Skin of body (tissue), 2 donors: ENCODE data around the gene PDCD5. TPM values are rescaled to one million over a fixed set of nuclear protein-coding genes. Genes with fewer than 3 reads are reported as not detected.
A peak's percentile ranks its signal among the peaks of the same experiment; 100 is the strongest.
"Not testable (repeated sequence)": the region's sequence is repeated elsewhere in the genome, so short reads cannot be mapped to it uniquely, and the experiment has no call there.

Source experiments
- DNase-seq: peaks from one replicate; lab custom pipeline; 2025; lab: John Stamatoyannopoulos, UW
- total RNA-seq: library from RNA; depleted of rRNA; stranded (reverse); fragments of >200 nt; gene quantifications from one replicate; pipeline ENCODE4 v1.2.3, GENCODE V29; 2014

Gene PDCD5
- total RNA-seq, 1 donor from 2014 or later, result 38.7 TPM

DNA sequence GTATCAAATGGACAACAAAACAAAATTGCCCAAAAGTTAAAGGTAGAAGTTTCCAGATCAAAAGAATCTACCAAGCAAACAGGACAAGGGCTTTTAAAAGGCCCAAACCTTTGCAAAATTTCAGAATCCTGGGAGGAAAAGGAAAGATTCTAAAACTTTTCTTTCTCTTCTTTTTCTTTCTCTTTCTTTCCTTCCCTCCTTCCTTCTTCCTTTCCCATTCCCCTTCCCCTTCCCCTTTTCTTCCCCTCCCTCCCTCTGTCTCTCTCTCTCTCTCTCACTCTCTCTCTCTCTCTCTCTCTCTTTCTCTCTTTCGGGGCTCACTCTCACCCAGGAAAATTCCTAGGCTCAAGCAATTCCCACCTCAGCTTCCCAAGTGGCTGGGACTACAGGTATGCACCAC, 4.2 kb upstream of the PDCD5 start:
- no peak for DNase-seq

DNA sequence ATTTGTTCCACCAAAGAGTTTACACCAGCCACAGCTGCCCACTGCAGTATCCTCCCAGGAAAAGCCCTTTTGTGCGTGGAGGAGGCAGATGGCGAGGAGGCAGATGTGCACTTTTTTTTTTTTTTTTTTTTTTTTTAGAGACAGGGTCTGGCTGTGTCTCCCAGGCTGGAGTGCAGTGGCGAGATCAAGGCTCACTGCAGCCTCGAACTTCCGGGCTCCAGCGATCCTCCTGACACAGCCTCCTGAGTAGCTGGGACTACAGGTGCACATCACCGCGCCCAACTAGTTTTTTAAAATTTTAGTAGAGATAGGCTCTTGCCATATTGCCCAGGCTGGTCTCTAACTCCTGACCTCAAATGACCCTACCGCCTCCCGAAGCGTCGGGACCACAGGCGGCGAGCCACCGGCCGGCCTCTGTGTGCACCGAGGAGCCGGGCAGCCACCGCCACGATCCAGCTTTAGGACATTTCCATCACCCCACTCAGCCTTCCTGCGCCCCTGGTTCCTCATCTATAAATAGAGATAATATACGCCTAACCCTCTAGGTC, 563 bp upstream of the PDCD5 start:
- DNase-seq, result no peak

DNA sequence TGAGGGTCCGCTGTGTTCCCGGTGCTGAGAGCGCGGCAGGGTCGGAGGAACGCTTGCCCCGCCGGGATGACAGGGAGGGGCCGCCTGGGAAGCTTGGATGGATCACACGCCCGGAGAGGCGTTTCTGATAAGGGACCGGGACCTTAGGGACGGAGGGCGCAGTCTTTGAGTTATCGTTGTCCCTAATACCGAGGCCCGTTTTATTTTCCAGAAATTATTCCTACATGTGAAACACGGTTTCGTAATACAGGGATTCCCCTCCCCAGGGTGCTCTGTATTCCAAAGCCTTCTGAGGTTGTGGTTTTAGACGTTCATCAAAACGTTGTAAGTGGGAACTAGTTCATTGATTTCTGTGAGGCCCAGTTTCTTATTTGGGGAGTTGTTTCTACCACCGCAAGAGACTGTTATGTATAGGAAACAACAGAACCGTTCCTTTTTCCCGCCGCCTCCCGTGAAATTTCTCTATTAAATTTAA, 752 bp downstream of the PDCD5 start:
- DNase-seq, result no peak

DNA sequence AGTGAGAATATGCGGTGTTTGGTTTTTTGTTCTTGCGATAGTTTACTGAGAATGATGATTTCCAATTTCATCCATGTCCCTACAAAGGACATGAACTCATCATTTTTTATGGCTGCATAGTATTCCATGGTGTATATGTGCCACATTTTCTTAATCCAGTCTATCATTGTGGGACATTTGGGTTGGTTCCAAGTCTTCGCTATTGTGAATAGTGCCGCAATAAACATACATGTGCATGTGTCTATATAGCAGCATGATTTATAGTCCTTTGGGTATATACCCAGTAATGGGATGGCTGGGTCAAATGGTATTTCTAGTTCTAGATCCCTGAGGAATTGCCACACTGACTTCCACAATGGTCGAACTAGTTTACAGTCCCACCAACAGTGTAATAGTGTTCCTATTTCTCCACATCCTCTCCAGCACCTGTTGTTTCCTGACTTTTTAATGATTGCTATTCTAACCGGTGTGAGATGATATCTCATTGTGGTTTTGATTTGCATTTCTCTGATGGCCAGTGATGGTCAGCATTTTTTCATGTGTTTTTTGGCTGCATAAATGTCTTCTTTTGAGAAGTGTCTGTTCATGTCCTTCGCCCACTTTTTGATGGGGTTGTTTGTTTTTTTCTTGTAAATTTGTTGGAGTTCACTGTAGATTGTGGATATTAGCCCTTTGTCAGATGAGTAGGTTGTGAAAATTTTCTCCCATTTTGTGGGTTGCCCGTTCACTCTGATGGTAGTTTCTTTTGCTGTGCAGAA, 6.9 kb downstream of the PDCD5 start:
- DNase-seq, result not testable (repeated sequence)

DNA sequence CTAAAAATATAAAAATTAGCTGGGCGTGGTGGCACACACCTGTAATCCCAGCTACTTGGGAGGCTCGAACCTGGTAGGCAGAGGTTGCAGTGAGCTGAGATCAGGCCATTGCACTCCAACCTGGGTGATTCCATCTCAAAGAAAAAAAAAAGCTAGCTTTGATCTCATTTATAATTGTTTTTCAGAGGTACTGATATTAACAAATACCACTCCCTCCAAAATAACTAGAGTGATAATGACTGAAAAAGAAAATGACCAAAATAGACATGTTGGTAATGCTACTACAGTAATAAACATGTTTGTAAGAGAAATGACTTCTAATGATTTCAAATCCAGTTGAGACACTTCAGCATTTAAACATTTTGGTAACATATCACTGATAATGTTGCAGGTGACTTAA, 13.0 kb downstream of the PDCD5 start:
- DNase-seq, result no peak

DNA sequence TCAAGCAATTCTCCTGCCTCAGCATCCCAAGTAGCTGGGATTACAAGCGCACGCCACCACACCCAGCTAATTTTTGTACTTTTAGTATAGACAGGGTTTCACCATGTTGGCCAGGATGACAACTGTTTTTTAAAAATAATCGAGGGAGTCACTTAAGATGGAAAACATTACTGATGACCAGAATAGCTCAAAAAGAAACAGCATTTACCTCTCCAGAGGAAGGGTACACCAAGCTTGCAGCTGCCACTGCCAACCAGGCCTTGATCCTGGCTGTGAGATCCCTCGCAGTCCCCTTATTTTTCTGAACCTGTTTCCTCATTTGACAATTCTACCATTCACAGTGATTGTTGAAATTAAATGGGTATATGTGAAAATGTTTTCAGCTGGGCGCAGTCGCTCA, 14.5 kb downstream of the PDCD5 start:
- no peak for DNase-seq

DNA sequence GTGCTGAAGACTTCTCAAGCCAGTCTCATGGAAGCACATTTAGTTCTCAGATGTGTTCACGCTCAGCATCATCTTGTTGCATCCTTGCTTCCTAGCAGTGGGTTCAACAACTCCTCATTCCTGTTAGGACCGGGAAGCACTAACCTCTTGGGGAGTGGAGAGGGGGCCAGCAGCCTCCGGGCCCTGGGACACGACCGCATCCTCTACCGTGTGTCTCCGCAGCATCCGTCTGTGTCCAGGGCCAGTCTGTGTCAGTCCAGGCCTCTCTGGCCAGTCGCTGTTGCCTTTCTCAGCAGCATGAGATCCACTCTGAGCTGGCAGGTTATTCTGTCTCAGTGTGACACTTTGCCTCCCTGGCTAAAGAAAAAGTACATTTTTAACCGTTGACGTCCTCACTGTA, 17.0 kb downstream of the PDCD5 start:
- DNase-seq, result no peak

DNA sequence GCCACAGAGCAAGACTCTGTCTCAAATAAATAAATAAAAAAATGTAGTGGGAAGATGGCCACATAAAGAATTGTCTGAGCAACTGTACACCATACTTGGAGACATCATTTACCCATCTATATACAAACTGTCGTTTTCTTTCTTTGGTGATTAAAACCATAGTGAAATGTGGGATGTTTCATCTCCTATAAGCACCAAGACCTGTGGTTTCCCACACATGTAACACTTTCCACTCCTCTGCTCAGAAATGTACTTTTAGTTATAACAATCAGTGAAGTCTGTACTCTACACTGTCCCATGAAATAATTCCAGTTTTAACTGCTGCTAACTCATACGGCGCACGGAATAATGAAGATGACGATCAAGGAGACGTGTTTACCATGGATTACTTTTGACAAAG, 18.3 kb downstream of the PDCD5 start:
- DNase-seq, result no peak

DNA sequence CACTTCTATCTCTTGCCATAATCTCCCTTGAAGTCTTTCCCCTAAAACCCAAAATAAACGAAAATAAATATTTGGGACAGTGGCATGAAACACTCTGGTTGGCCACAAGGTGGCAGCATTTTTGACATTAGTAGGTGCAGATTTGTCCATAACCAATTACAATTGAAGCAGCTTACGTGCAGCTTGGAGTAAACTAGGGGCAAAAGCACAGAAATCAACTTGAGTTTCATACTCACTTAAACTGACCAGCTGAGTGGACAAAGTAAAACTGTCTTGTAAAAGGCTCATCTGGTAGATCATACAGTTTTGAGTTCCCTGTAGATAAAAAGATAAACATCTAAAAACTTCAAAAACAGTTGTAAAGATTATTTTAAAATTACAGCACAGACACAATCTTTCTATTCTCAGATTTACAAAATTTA, 18.8 kb downstream of the PDCD5 start:
- peak; percentile 12 for DNase-seq

DNA sequence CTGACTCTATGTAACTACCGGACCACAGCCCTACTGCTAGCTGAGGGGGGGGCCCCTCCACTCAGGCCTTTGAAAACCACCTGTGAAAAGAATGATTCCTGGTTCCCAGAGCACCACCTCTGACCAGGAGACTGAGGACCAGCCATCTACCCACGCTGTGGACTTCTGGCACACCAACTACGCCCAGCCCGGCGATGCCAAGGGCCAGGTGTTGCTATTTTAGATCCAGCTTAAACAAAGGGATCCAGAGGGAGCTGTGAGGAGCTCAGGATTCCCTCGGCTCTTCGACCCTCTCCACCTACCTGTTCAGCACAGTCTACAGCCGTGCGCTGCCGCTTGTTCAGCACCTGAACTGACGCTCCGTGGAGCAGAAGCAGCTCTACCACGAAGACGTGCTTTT, 23.0 kb downstream of the PDCD5 start:
- no peak for DNase-seq

DNA sequence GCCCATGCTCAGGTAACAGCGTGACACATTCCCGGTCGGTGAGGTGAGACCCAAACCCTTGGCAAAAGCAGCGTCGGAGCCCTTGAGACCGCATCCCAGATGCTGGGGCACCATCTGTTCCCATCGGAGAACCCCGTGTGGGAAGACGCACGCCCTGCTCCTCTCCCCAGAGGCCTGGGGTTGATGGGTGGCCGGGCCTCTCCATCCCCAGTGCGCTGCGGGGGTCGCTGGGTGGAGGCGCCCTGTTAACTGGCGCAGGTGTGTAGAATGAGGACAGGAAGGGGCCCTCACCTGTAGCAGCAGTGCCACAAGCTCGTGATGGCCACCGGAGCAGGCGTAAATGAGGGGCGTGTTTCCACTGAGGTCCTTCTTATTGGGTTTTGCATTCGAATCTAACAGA, 24.6 kb downstream of the PDCD5 start:
- no peak for DNase-seq

DNA sequence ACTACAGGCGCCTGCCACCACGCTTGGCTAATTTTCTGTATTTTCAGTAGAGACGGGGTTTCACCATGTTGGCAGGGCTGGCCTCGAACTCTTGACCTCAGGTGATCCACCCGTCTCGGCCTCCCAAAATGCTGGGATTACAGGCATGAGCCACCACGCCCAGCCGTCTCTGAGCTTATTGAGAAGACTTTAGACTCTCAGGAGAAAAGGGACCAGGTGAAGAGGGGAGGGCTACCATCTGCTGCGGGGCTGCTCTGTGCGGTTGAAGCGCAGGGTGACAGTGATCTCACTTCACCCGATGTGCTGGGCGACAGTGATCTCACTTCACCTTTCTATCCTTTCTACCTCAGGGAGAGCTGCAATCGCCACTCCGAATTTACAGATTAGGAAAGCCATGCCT, 25.3 kb downstream of the PDCD5 start:
- DNase-seq, result no peak

DNA sequence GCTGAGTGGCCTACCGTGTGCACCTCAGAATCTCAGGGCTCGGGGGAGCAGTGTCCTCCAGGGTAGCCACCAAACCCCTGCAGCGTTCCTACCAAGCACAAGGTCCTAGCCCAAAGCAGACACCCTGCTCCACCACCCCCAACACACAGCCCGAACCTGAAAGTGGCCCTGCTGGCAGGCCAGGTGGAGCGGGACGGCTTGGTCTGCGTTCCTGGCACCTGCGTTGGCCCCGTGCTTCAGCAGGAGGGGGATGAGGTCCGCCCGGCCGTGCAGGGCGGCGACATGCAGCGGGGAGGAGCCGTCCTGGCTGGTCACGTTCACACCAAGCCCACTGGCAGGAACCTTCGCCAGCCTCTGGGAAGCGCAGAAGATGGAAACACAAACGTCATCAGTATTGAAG, 26.5 kb downstream of the PDCD5 start:
- no peak for DNase-seq

DNA sequence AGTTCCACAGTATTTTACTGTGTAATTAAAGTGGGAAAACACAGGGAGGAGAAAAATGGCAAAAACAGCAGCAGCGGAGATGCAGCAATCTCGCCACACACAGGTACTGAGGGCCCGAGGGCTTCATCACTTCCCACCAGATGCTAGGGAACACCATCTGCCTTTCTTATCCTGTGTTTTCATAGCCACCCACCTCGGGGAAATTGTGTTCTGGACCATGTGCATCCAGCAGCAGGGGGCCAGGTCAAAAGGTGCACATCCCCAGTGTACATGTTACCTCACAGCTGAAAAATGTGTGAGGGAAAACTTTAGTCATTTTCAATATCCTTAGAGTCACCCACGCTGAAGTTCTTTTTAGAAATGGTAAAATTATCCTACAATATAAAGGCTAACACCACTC, 30.2 kb downstream of the PDCD5 start:
- DNase-seq, result no peak

DNA sequence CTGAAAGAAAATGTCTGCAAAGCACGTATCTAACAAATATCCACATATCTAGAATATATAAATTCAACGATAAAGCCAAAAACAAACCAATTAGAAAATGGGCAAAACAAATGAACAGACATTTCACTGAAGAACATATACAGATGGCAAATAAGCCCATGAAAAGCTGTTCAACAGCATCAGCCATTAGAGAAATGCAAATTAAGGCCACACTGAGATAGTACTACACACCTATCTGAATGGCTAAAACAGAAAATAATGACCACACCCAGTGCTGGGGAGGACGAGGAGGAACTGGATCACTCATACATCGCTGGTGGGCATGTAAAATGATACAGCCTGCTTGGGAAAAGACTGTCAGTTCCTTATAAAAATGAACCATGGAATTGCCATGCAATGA, 32.0 kb downstream of the PDCD5 start:
- DNase-seq, result no peak

DNA sequence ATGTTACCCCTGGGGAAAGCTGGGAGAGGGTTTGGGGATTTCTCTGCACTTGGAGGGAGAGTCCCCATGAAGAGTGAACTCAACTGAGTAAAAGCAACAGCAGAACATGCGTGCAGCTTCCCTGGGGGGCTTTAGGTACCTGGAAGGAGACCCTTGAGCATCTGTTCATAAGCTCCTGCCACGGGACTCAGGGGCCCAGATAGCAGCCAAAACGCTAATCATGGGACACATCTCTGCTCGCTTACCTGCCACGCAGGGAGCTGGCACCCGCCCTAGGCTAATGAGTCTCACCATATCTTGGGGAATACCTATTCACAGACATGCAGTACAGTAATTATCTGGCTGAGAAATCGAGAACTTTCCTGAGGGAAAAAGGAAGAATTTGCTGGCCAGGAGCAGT, 33.9 kb downstream of the PDCD5 start:
- no peak for DNase-seq

DNA sequence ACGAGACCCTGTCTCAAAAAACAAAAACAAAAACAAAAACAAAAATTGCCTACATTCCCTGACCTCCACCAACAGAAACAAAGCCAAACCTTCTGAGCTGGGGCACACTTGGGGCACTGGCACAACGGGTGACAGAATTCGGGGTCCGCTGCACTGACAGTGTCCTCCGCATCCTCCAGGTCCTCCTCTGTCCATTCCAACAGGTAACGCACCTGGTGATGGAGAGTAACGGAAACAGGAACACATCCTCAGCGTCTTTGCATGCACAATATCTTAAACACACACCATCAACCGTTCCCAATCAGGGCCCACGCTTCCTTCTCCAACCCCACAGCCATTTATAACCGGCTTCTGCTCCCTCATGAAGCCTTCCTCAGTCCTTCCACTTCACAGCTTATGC, 34.6 kb downstream of the PDCD5 start:
- no peak for DNase-seq

DNA sequence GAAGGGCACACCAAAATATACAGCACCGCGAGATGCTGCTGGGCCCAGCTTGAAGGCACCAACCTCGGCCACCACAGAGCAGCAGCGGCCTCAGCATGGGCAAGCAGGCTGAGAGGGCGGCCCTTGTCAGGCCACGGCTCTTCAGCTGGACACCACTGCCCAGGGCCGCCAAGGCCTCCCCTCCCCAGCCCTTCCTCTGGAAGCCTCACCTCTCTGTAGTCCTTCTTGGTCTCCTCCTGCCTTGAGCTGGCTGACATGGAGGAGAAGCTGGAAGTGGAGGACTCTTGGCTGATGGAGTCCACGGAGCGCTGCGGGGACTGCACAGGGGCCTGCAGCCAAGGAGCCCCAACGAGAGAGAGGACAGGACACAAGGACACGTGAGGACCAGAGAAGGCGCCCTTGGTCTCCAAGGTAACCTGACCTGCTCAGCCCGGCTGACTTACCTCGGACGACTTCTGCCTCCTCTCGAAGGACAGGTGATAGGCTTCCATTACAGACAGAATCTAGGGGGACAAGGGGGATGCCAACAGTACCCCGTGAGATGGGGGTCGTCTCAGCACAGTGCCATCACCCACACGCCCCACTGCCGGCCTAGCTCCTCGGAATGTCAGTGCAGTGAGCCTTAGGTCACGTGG, 38.2 kb downstream of the PDCD5 start:
- DNase-seq, result no peak

DNA sequence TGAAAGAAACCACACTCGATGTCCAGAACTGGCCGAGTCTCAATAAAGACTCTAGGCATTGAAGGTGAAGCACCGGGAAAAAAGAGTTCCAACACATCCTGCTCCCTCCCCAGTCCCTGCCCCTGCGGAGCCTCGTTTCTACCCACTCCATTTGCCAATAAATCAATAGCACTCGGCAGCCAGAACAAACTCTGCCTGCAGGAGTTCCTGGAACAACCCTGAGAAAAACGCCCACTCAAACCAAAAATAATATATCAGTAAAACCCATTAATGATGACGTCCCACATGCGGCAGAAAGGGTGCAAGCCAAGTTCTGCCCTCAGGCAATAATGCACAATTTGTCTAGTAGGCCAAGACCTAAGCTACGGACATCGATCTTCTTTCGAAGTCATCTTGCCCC, 41.0 kb downstream of the PDCD5 start:
- DNase-seq, result no peak

DNA sequence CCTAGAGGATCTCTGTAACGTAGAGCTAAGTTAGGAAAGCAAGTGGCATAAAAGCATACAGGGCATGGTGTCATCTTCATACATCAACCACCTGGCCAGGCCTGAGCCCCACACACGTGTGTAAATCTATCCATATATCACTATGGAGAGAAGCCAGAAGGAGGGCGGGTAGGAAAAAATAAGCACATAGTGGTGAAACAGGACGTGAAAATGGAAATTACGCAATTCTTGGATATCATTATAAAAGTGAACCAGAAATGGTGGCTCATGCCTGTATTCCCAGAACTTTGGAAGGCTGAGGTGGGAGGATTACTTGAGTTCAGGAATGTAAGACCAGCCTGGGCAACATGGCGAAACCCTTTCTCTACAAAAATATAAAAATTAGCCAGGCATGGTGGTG, 43.4 kb downstream of the PDCD5 start:
- DNase-seq, result no peak

DNA sequence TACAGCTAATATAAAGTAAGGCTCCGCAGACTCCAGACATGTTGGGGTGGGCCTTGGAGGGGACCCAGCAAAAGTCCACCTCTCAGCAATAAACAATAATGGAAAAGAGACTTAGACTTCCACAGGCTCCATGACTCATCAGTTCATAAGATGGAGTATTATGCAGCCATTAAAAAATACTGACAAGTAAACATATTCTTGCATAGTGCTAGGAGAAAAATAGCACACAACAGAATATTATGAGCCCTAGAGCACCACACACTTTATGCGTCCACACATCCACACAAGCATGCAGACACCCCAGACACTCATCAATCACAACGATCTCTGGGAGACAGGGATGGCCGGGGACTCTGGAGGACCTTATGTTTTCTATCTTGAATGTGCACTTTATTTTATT, 46.0 kb downstream of the PDCD5 start:
- DNase-seq, result no peak

DNA sequence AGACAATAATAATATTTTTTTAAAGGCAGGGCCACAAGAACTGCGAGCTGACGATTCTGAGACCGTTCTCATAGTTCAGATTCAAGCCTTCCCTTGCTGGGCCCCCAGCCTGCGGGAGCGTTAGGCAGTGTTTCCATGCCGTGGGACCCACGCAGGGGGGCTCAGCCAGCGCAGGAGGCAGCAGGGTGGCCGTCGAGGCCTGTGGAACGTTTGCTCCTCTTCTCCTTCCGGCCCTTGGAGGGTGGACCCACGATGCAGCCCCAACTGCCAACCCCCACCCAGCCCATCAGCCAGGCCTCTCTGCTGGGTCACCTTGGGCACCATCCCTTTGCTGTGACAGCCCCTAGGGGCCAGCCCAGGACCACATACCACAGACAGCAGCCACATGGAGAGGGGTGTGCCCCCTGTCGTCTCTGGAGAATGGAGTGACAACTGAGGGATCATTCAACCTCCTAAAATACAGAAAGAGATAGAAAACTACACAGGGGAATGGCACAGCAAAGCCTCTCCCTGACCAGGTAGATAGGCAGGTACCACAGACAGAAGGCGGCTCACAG, 46.8 kb downstream of the PDCD5 start:
- DNase-seq, result no peak

DNA sequence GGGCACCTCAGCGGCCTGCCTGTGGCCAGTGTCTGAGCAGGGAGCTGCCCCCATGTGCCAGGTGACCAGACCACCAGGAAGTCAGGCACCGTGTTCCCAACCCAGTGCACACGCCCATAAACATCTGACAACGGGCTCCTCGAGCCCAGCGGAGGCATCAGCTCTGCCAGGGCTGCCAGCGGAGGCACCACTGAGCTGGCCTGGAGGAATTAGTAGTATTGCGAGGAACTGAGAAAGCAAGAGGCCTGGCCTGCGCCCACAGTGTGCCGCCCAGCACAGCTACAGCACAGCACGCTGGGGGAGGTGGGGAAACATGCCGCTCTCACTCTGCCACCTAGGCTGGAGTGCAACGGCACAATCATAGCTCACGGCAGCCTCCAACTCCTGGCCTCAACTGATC, 49.3 kb downstream of the PDCD5 start:
- no peak for DNase-seq
